LNCAP (cell line): ENCODE measurements around the gene ATP5PB.

ENCODE experiments used
- TF ChIP-seq, protein P1 (sequence below): fragments of 450-650 bp; IDR thresholded peaks from 2 replicates; pipeline ENCODE4 v1.5.1; 2017; ENCODE audit warnings: mild to moderate bottlenecking

ATP5PB gene

DNA sequence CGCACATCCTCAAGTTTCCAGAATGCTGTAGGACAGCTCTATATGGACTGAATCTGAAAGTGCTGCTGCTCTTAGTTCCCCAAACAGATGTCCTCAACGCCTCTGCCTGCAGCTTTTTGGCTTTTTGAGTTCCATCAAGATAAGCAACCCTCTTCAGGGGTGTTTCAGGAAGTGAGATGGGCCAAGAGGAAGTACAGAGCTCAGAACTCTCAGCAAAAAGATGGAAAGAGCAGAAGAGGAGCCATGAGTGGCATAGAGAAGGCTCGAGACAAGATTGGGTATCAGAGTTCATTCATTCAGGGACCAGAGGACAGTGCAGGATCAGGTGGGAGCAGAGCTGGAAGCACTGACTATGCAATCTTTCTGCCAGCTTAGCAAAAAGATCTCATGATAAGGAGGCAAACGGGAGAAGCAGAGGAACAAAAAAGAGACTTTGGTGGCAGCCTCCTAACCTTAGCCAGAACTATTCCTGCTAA, 54.4 kb downstream of the ATP5PB start, which contains the start of the genes ADORA3 and TMIGD3:
ADORA3 (minus strand) TSS at position 49 of the 476 bp plus-strand sequence. CDS start 279 bp downstream, outside the sequence.
TMIGD3 (minus strand) TSS at position 49 of the 476 bp plus-strand sequence. CDS start 279 bp downstream, outside the sequence.
- TF ChIP-seq, protein P1, sequence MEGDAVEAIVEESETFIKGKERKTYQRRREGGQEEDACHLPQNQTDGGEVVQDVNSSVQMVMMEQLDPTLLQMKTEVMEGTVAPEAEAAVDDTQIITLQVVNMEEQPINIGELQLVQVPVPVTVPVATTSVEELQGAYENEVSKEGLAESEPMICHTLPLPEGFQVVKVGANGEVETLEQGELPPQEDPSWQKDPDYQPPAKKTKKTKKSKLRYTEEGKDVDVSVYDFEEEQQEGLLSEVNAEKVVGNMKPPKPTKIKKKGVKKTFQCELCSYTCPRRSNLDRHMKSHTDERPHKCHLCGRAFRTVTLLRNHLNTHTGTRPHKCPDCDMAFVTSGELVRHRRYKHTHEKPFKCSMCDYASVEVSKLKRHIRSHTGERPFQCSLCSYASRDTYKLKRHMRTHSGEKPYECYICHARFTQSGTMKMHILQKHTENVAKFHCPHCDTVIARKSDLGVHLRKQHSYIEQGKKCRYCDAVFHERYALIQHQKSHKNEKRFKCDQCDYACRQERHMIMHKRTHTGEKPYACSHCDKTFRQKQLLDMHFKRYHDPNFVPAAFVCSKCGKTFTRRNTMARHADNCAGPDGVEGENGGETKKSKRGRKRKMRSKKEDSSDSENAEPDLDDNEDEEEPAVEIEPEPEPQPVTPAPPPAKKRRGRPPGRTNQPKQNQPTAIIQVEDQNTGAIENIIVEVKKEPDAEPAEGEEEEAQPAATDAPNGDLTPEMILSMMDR, result no peak

DNA sequence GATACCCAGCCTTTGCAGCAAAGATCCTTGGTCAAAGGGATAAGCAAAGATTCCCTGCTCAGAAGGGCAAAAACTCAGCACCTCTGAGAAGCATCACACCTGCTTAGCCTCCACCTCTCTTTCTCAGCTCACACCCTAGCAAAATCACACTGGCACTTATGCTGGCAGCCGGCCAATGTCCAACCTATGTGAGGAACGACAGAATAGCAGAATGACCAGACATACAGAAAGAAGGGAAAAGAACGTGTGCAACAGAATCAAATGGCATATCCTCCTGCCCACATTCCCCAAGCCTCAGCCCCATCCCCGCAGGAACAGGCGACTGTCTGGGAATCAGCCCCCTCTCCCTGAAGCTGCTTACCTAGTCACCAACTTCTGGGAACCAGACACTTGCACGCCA, 54.8 kb downstream of the ATP5PB start:
- TF ChIP-seq, protein P1, result no peak

DNA sequence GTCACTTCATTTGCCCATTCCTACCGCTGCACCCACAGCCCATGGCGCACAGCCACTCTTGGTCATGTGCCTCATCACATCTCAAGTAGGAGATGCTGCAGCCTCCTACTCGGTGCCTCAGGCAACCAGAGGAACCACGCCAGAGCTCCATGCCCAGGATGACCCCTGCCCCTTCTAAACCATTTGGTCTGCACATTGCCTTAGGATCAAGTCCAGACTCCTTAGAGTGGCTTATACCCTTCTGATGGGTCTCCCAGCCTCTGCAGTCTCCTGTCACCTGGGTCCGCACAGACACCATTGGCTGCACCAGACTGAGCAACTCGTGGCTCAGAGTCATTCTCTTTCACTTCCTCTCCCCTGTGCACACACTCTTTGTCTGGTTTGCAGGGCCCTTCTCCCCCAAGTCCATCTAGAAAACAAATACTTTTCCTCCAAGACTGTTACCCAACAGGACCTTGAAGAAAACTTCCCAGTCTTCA, 56.4 kb downstream of the ATP5PB start:
- TF ChIP-seq, protein P1, result no peak

DNA sequence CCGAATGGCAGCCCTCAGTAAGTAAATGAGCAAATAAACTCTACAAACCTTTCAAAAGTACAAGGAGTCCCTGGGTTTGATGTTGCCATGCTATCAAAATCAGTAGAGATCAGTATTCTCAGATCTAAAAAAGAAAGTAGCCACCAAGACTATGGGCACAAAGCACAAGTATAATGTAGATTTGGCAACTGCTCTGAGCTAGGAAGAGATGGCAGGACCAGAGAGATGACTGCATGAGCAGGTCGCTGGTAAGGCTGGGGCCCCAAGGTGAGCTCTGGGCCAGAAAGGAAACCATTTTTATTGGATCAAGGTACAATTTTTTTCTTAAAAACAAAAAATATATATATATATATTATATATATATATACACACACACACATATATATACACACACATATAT, 57.3 kb downstream of the ATP5PB start:
- TF ChIP-seq, protein P1, result no peak

DNA sequence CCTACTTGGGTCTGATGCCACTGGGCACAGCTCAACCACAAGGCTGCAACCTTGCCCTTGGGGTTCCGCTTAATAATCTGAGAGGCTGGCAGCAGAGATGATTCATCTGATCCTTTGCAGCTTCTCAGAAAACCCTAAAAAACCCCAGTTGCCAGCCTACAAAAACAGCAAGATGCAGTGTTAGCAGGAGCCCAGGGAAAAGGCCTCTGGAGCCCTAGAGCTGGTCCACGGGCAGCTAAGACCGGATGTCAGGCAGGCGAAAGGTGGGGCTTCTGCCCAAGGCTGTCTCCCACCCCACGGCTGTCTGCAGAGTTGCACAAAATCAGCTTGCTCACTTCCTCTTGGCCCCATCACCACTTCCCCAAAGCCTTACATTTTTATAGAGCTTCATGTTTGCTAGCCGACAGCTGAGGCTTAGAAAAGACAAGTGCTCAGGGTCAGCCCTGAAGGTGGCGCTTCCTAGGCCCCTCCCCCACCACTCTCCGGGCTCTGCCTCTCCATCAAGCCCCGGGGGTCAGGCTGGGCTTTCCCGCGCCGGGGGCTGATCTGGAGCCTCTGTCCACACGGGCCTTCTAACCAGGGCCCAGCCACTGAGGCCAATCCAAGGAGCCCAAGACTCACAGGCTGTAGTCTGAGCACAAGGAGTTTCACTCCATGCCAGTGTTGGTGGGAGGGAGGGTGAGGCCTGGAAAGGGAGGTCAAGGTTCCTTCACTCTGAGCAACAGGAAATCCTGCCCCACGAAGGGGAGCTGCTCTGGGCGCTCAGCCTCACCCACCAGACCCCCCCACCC, 58.3 kb downstream of the ATP5PB start:
- TF ChIP-seq, protein P1, result no peak

DNA sequence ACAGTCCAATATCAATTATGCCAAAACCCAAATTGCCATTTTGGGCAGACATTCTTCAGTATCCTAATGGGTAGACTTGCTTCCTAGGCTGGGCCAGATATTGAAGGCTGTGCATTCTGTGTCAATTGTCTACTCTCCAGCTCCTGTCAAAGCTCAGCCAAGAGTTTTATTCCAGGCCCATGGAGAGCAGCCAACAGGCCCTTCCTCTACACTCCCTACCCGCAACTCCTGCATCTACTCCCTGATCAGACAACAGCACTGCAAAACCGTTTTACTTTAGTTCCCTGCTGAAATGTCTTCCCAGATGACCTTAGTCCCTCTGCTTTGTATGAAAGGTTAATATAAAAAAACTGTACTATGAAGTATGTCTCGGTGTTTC, 60.7 kb downstream of the ATP5PB start:
- TF ChIP-seq, protein P1, result no peak

DNA sequence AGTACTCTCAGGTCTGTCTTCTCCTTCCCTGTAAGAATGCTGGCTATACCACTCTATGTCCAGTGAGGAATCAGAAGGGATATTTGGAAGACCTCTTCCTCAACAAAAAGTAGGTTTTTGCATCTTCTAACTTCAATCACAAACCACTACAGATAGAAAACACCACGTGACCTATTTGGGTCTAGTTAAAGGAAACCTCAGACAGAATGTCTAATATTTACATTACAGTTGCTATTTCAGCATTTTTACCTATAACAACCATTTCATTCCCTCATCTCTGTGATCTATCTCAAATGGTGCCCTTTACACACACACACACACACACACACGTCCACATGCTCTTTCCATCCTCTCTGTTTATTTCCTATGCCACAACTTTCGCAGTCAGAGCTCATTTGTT, 62.1 kb downstream of the ATP5PB start:
- TF ChIP-seq, protein P1, result no peak
